A673 (cell line): ENCODE measurements around the gene TICAM2. TPM values are rescaled to one million over a fixed set of nuclear protein-coding genes. Genes with fewer than 3 reads are reported as not detected.

Source experiments
- BruUV-seq: library from RNA; stranded (reverse); fragments of 400-500 nt; replicated peaks from 2 replicates; lab custom pipeline; 2021; lab: Mats Ljungman, UMichigan
- CTCF ChIA-PET: fragments of 300-600 bp; sonication (Branson Sonifier 250); formaldehyde crosslinking; loops from one replicate; lab custom pipeline; 2022; ENCODE audit warnings: antibody characterized with exemption; lab: Charles Lee
- POLR2A ChIA-PET: fragments of 300-600 bp; sonication (Branson Sonifier 250); formaldehyde crosslinking; loops from one replicate; lab custom pipeline; 2022; ENCODE audit warnings: antibody characterized with exemption; ENCODE audit not compliant: low non-redundant PET; lab: Charles Lee
- DNase-seq: peaks from one replicate; pipeline ENCODE4 v3.0.0-alpha.2; 2015; ENCODE audit warnings: low spot score
- H3K27ac ChIP-seq: fragments of 200-600 bp; sonication (generic); 2 replicates; pipeline ENCODE4 v1.5.1; 2016; ENCODE audit warnings: mixed run types, low read depth, mild to moderate bottlenecking, mixed read lengths, antibody characterized with exemption, low read length; ENCODE audit not compliant: poor library complexity, severe bottlenecking
- H3K27me3 ChIP-seq: fragments of 200-600 bp; sonication (generic); replicated peaks from 2 replicates; pipeline ENCODE4 v1.6.1; 2017; ENCODE audit warnings: mixed run types, low read depth, mild to moderate bottlenecking, mixed read lengths, antibody characterized with exemption, low read length; ENCODE audit not compliant: insufficient read depth, poor library complexity
- H3K36me3 ChIP-seq: fragments of 200-600 bp; sonication (generic); 2 replicates; pipeline ENCODE4 v1.6.1; 2016; ENCODE audit warnings: mixed run types, mild to moderate bottlenecking, mixed read lengths, antibody characterized with exemption, low read length; ENCODE audit not compliant: insufficient read depth, poor library complexity, severe bottlenecking
- H3K4me1 ChIP-seq: fragments of 200-600 bp; sonication (generic); 2 replicates; pipeline ENCODE4 v1.6.1; 2017; ENCODE audit warnings: mixed run types, mild to moderate bottlenecking, mixed read lengths, antibody characterized with exemption, low read length; ENCODE audit not compliant: insufficient read depth, poor library complexity, severe bottlenecking
- H3K4me3 ChIP-seq: fragments of 200-600 bp; sonication (generic); 2 replicates; pipeline ENCODE4 v1.5.1; 2016; ENCODE audit warnings: low read depth, mixed run types, mild to moderate bottlenecking, mixed read lengths, low read length; ENCODE audit not compliant: poor library complexity, severe bottlenecking
- H3K9me3 ChIP-seq: fragments of 200-600 bp; sonication (generic); 2 replicates; pipeline ENCODE4 v1.6.1; 2016; ENCODE audit warnings: mixed run types, low read depth, mild to moderate bottlenecking, mixed read lengths, antibody characterized with exemption, low read length; ENCODE audit not compliant: poor library complexity, severe bottlenecking
- CTCF ChIP-seq: fragments of 300-800, 200-600 bp; sonication (generic); conservative IDR thresholded peaks from 2 replicates; pipeline ENCODE4 v1.5.1; 2017; ENCODE audit warnings: low read depth, mild to moderate bottlenecking, antibody characterized with exemption, low read length, moderate library complexity, mixed read lengths
- EZH2 ChIP-seq: fragments of 200-600 bp; sonication (generic); IDR thresholded peaks from 2 replicates; pipeline ENCODE4 v1.6.1; 2017; ENCODE audit warnings: borderline replicate concordance, low read depth, mild to moderate bottlenecking, mixed read lengths, antibody characterized with exemption, low read length; ENCODE audit not compliant: poor library complexity, severe bottlenecking
- intact Hi-C: fragments of 100-400 bp; cut with micrococcal nuclease; formaldehyde crosslinking; loops from one replicate; pipeline ENCODE4 v1.10.0; 2022; ENCODE audit not compliant: unreplicated experiment
- total RNA-seq: library from RNA; stranded (reverse); gene quantifications from 2 replicates; pipeline ENCODE4 v1.2.3, GENCODE V29; 2021

The TICAM2 gene
- total RNA-seq, 1 experiment from 2014 or later, result 0.32 TPM

GRCh38 chr5:115530426-115530825, 71.9 kb downstream of the TICAM2 start:
- H3K4me1 ChIP-seq, result peaks cover 19% of the 10 kb centered on the region
- H3K27ac ChIP-seq, result no peak overlapping the region
- peaks cover 12% of the 10 kb centered on the region for H3K36me3 ChIP-seq
- ChIA-PET CTCF (no interaction called here), POLR2A (no interaction called here)
- no peak for DNase-seq
- no peak overlapping the region for H3K4me3 ChIP-seq
- intact Hi-C loops, result no loop called here
- no peaks in the 10 kb centered on the region for H3K9me3 ChIP-seq
- no TSS peak for BruUV-seq
- no peaks in the 10 kb centered on the region for H3K27me3 ChIP-seq
- TF ChIP-seq EZH2 (no peak), CTCF (no peak)

Other genes with a start within 250 kb of the TICAM2 start
- 13.7 and 15.0 TPM in 2 replicates for gene FEM1C, start 57.7 kb downstream of the TICAM2 start, total RNA-seq
- gene TMED7, start 23.6 kb upstream of the TICAM2 start, total RNA-seq, result 62.8 and 65.1 TPM in 2 replicates
- gene CDO1, start 214.2 kb upstream of the TICAM2 start, total RNA-seq, result 1.5 and 3.2 TPM in 2 replicates
- gene ATG12, start 239.1 kb upstream of the TICAM2 start, total RNA-seq, result 55.8 and 59.6 TPM in 2 replicates
- 66.9 and 71.8 TPM in 2 replicates for gene AP3S1, start 239.5 kb upstream of the TICAM2 start, total RNA-seq